ENCODE data around the gene RASSF3.
"Not testable (repeated sequence)": the region's sequence is repeated elsewhere in the genome, so short reads cannot be mapped to it uniquely, and the experiment has no call there.

DNA sequence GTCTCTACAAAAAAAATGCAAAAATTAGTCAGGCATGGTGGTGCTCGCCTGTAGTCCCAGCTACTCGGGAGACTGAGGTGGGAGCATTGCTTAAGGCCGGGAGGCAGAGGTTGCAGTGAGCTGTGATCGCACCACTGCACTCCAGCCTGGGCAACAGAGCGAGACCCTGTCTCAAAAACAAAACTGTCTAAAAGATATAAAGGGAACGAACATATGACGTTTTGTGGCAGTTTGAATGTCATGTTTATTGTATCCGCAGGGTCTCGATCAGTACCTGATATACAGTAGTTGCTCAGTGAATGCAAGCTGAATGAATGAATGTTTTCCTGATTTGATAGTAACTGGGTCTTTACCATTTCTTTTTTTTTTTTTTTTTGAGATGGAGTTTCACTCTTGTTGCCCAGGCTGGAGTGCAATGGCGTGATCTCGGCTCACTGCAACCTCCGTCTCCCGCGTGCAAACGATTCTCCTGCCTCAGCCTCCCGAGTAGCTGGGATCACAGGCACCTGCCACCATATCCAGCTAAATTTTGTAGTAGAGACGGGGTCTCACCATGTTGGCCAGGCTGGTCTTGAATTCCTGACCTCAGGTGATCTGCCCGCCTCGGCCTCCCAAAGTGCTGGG is 3.6 kb downstream of the RASSF3 start:
- TF ChIP-seq, protein P1, sequence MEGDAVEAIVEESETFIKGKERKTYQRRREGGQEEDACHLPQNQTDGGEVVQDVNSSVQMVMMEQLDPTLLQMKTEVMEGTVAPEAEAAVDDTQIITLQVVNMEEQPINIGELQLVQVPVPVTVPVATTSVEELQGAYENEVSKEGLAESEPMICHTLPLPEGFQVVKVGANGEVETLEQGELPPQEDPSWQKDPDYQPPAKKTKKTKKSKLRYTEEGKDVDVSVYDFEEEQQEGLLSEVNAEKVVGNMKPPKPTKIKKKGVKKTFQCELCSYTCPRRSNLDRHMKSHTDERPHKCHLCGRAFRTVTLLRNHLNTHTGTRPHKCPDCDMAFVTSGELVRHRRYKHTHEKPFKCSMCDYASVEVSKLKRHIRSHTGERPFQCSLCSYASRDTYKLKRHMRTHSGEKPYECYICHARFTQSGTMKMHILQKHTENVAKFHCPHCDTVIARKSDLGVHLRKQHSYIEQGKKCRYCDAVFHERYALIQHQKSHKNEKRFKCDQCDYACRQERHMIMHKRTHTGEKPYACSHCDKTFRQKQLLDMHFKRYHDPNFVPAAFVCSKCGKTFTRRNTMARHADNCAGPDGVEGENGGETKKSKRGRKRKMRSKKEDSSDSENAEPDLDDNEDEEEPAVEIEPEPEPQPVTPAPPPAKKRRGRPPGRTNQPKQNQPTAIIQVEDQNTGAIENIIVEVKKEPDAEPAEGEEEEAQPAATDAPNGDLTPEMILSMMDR (IDR thresholded peaks at IDR 0.05) = not testable (repeated sequence)
- TF ChIP-seq POLR2A, POLR2AphosphoS5, EP300 (IDR thresholded peaks at IDR 0.05): not testable (repeated sequence)

Data from gastroesophageal sphincter (tissue), 3 donors.